ENCODE measurements around the gene CNTN6.

DNA sequence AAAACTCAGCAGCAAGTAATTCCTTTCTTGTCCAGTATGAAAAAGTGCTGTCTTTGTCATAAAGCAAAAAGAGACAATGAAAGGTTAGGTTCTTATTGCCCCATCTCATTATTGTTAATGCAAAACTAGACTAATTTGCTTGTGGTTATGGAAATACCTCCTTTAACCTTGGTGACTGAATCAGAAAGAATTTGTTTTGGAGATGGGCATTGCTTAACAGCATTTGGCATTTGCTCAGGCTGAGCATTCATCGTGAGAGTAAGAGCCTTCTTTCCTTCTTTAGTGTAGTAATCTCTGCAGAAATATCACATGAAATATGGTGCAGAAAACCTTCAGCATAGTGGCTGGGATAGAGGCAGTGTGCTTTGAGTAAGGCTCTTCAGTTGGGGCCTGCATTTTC lies 103.1 kb downstream of the CNTN6 start:
- TF ChIP-seq, protein P1, sequence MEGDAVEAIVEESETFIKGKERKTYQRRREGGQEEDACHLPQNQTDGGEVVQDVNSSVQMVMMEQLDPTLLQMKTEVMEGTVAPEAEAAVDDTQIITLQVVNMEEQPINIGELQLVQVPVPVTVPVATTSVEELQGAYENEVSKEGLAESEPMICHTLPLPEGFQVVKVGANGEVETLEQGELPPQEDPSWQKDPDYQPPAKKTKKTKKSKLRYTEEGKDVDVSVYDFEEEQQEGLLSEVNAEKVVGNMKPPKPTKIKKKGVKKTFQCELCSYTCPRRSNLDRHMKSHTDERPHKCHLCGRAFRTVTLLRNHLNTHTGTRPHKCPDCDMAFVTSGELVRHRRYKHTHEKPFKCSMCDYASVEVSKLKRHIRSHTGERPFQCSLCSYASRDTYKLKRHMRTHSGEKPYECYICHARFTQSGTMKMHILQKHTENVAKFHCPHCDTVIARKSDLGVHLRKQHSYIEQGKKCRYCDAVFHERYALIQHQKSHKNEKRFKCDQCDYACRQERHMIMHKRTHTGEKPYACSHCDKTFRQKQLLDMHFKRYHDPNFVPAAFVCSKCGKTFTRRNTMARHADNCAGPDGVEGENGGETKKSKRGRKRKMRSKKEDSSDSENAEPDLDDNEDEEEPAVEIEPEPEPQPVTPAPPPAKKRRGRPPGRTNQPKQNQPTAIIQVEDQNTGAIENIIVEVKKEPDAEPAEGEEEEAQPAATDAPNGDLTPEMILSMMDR (IDR thresholded peaks at IDR 0.05 in 2 of 3, conservative IDR thresholded peaks at IDR 0.05 in 1 of 3; ENCODE audit: borderline replicate concordance in 1 of 3, insufficient read depth in 1 of 3, low read depth in 2 of 3, low read length in 2 of 3), result no peak
- TF ChIP-seq EZH2 (IDR thresholded peaks at IDR 0.05) (no peak), POLR2AphosphoS5 (IDR thresholded peaks at IDR 0.05; ENCODE audit: low read depth, low read length) (no peak), FOSL1 (IDR thresholded peaks at IDR 0.05; ENCODE audit: low read depth) (no peak), SIN3A (IDR thresholded peaks at IDR 0.05; ENCODE audit: low read depth) (no peak), EGR1 (IDR thresholded peaks at IDR 0.05; ENCODE audit: low read depth) (no peak), ELF1 (IDR thresholded peaks at IDR 0.05; ENCODE audit: borderline replicate concordance, low read depth) (no peak)
- TF ChIP-seq, protein P2, sequence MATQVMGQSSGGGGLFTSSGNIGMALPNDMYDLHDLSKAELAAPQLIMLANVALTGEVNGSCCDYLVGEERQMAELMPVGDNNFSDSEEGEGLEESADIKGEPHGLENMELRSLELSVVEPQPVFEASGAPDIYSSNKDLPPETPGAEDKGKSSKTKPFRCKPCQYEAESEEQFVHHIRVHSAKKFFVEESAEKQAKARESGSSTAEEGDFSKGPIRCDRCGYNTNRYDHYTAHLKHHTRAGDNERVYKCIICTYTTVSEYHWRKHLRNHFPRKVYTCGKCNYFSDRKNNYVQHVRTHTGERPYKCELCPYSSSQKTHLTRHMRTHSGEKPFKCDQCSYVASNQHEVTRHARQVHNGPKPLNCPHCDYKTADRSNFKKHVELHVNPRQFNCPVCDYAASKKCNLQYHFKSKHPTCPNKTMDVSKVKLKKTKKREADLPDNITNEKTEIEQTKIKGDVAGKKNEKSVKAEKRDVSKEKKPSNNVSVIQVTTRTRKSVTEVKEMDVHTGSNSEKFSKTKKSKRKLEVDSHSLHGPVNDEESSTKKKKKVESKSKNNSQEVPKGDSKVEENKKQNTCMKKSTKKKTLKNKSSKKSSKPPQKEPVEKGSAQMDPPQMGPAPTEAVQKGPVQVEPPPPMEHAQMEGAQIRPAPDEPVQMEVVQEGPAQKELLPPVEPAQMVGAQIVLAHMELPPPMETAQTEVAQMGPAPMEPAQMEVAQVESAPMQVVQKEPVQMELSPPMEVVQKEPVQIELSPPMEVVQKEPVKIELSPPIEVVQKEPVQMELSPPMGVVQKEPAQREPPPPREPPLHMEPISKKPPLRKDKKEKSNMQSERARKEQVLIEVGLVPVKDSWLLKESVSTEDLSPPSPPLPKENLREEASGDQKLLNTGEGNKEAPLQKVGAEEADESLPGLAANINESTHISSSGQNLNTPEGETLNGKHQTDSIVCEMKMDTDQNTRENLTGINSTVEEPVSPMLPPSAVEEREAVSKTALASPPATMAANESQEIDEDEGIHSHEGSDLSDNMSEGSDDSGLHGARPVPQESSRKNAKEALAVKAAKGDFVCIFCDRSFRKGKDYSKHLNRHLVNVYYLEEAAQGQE (IDR thresholded peaks at IDR 0.05; ENCODE audit: low read depth), result no peak

All from HCT116 (cell line).